Erythroblast (primary cell): ENCODE measurements around the gene OR52E2.

Experiments used
- DNase-seq, 2 experiments: peaks; one replicate each; lab custom pipeline; 2025; lab: John Stamatoyannopoulos, UW
- GATA1 ChIP-seq: IDR thresholded peaks from 2 replicates; pipeline ENCODE4 v1.6.1; 2011; ENCODE audit warnings: low read depth, mild to moderate bottlenecking, control low read depth, low read length, moderate library complexity
- POLR2A ChIP-seq: IDR thresholded peaks from 2 replicates; pipeline ENCODE4 v1.6.1; 2011; ENCODE audit warnings: mild to moderate bottlenecking, low read length

Gene OR52E2

DNA sequence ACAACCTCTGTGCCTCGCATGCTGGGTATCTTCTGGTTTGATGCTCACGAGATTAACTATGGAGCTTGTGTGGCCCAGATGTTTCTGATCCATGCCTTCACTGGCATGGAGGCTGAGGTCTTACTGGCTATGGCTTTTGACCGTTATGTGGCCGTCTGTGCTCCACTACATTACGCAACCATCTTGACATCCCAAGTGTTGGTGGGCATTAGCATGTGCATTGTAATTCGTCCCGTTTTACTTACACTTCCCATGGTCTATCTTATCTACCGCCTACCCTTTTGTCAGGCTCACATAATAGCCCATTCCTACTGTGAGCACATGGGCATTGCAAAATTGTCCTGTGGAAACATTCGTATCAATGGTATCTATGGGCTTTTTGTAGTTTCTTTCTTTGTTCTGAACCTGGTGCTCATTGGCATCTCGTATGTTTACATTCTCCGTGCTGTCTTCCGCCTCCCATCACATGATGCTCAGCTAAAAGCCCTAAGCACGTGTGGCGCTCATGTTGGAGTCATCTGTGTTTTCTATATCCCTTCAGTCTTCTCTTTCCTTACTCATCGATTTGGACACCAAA, 12.6 kb downstream of the OR52E2 start:
- no peak for TF ChIP-seq GATA1
- no peak for TF ChIP-seq POLR2A
- DNase-seq: no peak

GRCh38 chr11:5046226-5046625, 13.2 kb downstream of the OR52E2 start, which contains the start of gene OR52J3:
OR52J3 (plus strand) TSS chr11:5046526; CDS start chr11:5046526, 0 bp downstream.
- TF ChIP-seq GATA1 (no peak), POLR2A (no peak)
- DNase-seq: no peak

DNA sequence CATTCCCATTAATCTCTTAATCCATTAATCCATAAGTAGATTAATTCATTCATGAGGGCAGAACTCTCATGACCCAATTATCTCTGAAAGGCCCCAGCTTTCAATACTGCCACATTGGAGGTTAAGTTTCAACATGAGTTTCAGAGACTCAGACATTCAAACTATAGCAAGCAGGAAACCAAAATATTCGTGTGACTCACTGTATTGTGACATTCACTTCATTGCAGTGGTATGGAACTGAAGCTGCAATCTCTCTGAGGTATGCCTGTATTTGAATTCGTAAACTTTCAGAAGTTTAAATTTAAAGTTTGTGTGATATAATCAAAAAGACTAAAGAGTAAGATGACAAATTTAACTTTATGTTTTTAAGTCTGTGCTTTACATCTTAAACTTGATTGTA, 16.0 kb downstream of the OR52E2 start:
- no peak for DNase-seq

DNA sequence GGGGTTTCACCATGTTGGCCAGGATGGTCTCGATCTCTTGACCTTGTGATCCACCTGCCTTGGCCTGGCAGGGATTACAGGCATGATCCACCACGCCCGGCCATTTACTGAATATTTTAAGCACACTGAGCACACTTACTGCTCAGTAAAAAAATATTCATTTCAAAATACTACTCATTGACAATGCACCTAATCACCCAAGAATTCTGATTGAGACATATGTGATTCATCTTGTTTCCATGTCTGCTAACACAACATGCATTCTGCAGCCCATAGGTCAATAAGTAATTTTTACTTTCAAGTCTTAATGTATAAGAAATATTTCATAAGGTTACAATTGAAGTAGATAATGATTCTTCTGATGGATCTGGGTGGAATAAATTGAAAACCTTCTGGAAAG, 17.3 kb downstream of the OR52E2 start:
- no peak for DNase-seq
- TF ChIP-seq GATA1 (no peak), POLR2A (no peak)

More for the DNA sequence above, 16.0 kb downstream of the OR52E2 start:
- TF ChIP-seq GATA1: no peak
- TF ChIP-seq POLR2A: no peak

GRCh38 chr11:5040876-5041275, 18.6 kb downstream of the OR52E2 start:
- TF ChIP-seq GATA1 (no peak), POLR2A (no peak)
- DNase-seq: no peak

DNA sequence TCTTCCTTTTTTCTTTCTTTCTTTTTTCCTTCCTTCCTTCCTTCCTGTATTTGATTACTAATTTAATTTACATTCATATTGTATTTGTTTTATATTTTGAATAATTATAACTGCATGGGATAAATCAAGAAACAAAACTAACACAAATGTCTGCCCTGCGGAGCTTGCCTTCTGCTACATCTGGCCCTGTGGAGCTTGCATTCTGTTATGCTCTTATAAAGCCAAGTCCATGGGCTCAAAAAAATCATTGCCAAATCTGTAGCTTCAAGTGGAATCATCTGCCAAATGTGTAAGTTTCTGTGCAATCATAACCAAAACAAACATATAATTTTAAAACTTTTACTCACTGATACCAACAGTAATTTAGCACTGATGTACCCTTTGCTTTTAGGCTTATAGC, 21.1 kb downstream of the OR52E2 start:
- no peak for TF ChIP-seq POLR2A
- TF ChIP-seq GATA1: no peak
- DNase-seq: no peak

DNA sequence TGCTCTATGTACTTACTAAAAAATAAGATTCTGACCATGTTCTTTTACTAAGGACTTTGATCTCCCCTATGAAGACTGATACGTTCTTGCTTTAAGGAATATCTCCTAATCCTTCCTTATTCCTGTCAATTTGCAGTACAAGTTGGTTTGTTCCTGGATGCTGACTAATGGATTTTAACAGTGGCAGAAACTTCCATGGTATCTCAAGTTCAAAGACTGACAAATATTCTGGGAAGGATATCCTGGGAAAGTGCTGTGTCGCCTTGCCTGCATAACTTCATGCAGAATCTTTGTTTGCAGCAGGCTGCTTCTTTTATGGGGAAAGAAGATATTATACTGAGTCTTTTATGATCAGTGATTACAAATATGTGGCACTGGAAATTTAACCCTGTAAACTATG, 21.5 kb downstream of the OR52E2 start:
- no peak for DNase-seq
- TF ChIP-seq GATA1 (no peak), POLR2A (no peak)

DNA sequence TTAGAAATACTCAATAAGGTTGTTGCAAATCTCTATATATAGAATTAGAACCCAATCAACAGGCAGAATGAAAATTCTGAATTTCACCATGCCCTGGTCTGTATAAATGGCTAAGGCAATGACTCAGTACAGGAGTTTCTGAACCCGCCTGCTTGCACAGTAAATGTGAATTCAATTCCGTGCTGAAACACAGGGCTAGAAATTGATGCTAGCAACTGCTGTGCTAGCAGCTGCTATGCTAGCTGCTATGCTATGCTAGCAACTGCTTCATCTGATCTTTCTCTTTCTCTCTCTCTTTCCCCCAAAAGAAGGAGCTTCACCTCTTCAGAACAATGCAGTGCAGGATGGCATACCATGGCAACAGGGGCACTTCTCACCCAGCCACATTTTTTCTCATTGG, 22.8 kb downstream of the OR52E2 start:
- no peak for TF ChIP-seq POLR2A
- no peak for TF ChIP-seq GATA1
- no peak for DNase-seq

DNA sequence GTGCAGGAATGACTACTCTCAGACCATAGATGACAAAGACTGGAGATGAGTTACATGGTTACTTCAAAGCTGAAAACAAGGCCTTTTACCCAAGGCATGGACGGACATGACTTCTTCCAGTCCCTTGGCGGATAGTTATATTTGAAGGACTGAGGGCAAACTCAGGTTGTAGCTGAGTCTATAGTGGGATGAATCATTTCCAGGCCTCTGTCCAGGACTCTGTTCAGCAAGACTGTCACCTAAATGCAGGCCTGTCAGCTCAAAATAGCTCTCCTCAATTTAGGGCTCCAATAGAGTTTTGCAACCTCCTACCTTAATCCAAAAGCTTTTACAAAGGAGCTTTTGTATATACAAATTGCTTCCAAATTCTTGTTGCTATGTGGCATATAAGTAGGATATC, 37.4 kb downstream of the OR52E2 start:
- DNase-seq: no peak
- TF ChIP-seq POLR2A: no peak
- no peak for TF ChIP-seq GATA1

DNA sequence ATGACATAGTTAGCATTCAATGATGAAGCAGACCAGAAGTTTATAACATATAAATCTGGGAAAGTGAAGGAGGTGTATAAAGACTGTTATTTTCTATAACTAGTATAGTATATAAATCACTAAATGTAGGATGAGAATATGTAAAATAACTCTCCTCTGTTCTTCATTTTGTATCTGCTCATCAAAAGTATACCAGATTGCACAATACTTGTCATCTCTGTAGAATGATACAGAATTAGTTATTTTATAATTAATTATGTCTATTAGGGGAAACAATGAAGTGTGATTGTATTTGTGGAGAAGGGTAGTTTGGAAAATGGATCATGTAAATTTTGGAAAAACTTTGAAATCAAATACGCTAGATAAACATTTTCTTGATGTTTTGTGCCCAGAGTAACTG, 46.4 kb downstream of the OR52E2 start:
- DNase-seq: no peak
- TF ChIP-seq POLR2A: no peak

DNA sequence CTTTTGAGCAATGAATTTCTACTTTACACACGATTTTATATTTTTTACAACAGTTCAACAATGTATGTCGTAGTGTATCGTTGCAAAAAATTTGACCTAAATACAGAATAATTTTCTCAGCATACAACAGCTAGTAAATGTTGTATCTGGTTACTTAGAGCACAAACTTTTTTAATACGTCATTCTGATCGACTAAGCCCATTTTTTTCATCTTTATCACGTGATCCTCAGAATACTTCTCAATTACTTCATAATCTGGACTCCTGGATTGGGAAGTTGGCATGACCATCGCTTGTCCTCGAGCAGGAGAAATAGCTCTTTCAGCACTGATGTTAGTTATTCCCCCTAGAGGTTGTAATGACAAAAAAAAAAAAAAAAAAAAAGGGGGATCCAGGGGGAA, 48.2 kb downstream of the OR52E2 start:
- DNase-seq: no peak
- TF ChIP-seq GATA1 (no peak), POLR2A (no peak)
